IPS-18c (cell line): ENCODE data around the gene CD3G.
"Not testable (repeated sequence)": the region's sequence is repeated elsewhere in the genome, so short reads cannot be mapped to it uniquely, and the experiment has no call there.

Source experiments
- H3K4me3 ChIP-seq: 2 replicates; pipeline ENCODE4 v1.7.0; 2013; ENCODE audit warnings: low read depth, mild to moderate bottlenecking, low read length, moderate library complexity; ENCODE audit not compliant: insufficient read depth
- H3K9me3 ChIP-seq: one replicate; pipeline ENCODE4 v1.6.1; 2013; ENCODE audit warnings: mild to moderate bottlenecking, low read length, moderate library complexity; ENCODE audit not compliant: control insufficient read depth, insufficient read depth

Gene CD3G

DNA sequence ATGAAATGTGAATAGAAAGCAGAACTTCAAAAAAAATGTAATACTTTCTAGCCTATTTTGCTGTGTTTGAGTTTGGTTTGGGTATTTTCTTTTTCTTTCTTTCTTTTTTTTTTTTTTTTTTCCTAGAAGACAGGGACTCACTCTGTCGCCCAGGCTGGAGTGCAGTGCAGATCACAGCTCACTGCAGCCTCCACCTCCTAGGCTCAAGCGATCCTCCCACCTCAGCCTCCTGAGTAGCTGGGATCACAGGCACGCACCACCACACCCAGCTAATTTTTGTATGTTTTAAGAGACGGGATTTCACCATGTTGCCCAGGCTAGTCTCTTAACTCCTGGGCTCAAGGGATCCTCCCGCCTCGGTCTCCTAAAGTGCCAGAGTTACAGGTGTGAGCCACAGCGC is 58.5 kb downstream of the CD3G start:
- H3K9me3 ChIP-seq = not testable (repeated sequence)

More for the DNA sequence above, 58.5 kb downstream of the CD3G start:
- H3K4me3 ChIP-seq = peak overlapping the region; percentile 96; the same call in 1 of the 2 replicates
